Endothelial cell of umbilical vein (primary cell): Measurements from ENCODE around the gene ADAMTS14. TPM values are rescaled to one million over a fixed set of nuclear protein-coding genes. Genes with fewer than 3 reads are reported as not detected.

Experiments used
- BruUV-seq: library from RNA; stranded (reverse); fragments of 400-500 nt; replicated peaks from 2 replicates; lab custom pipeline; 2021; lab: Mats Ljungman, UMichigan
- CTCF ChIA-PET: fragments of 300-600, 350-600 bp; sonication (Branson Sonifier 250); formaldehyde crosslinking; loops from one replicate; lab custom pipeline; 2021; ENCODE audit warnings: antibody characterized with exemption, inconsistent platforms; lab: Charles Lee
- POLR2A ChIA-PET: fragments of 300-600, 350-600 bp; sonication (Branson Sonifier 250); formaldehyde crosslinking; loops from one replicate; lab custom pipeline; 2021; ENCODE audit warnings: antibody characterized with exemption, inconsistent platforms; lab: Charles Lee
- DNase-seq: peaks from one replicate; pipeline ENCODE4 v3.0.0-alpha.2; 2011; ENCODE audit warnings: low read depth, low spot score
- FAIRE-seq: peaks from 2 replicates; lab custom pipeline; 2011; peaks lifted over from hg19 to GRCh38; lab: Jason Lieb, UNC
- H2AFZ ChIP-seq: 2 replicates; pipeline ENCODE4 v1.6.0; 2012; ENCODE audit warnings: low read depth, low read length, control low read depth, inconsistent platforms
- H3K27ac ChIP-seq: 2 replicates; pipeline ENCODE4 v1.5.1; 2011; ENCODE audit warnings: low read depth, mild to moderate bottlenecking, control low read depth, low read length, moderate library complexity; ENCODE audit not compliant: insufficient read depth
- H3K27me3 ChIP-seq, 2 experiments: 2 replicates each; pipeline versions ENCODE4 v1.6.0 to v1.6.1; 2011; ENCODE audit warnings: low read length in 2 of 2, mixed read lengths in 1 of 2; ENCODE audit not compliant: control insufficient read depth in 2 of 2, insufficient read depth in 2 of 2
- H3K36me3 ChIP-seq, 2 experiments: 2 replicates in 1 of 2; 3 replicates in 1 of 2; pipeline ENCODE4 v1.5.1; 2011; ENCODE audit warnings: low read length in 2 of 2, mild to moderate bottlenecking in 1 of 2, moderate library complexity in 1 of 2; ENCODE audit not compliant: control insufficient read depth in 2 of 2, insufficient read depth in 2 of 2; ENCODE audit errors: extremely low read depth in 1 of 2
- H3K4me1 ChIP-seq: 3 replicates; pipeline ENCODE4 v1.5.1; 2011; ENCODE audit warnings: mild to moderate bottlenecking, low read length; ENCODE audit not compliant: control insufficient read depth, insufficient read depth; ENCODE audit errors: extremely low read depth
- H3K4me2 ChIP-seq: 2 replicates; pipeline ENCODE4 v1.6.1; 2011; ENCODE audit warnings: low read length, control low read depth, mixed read lengths; ENCODE audit not compliant: insufficient read depth
- H3K4me3 ChIP-seq, 3 experiments: fragments of 200-600 bp in 1 of 3; sonication (generic), shearing (Covaris generic) in 1 of 3; replicated peaks in 1 of 3; 2 replicates each; pipeline ENCODE4 v1.5.1; 2011 to 2016; ENCODE audit warnings: control low read depth in 3 of 3, low read length in 3 of 3, mild to moderate bottlenecking in 2 of 3, inconsistent platforms in 1 of 3, low read depth in 1 of 3, moderate library complexity in 1 of 3; ENCODE audit not compliant: insufficient read depth in 1 of 3
- H3K79me2 ChIP-seq: 2 replicates; pipeline ENCODE4 v1.6.0; 2012; ENCODE audit warnings: low read length, inconsistent platforms; ENCODE audit not compliant: control insufficient read depth, insufficient read depth
- H3K9ac ChIP-seq: replicated peaks from 2 replicates; pipeline ENCODE3; 2011; ENCODE audit warnings: low read length, control low read depth; ENCODE audit not compliant: insufficient read depth; ENCODE audit errors: extremely low read depth
- H3K9me1 ChIP-seq: replicated peaks from 3 replicates; pipeline ENCODE4 v1.6.0; 2011; ENCODE audit warnings: mild to moderate bottlenecking, low read length; ENCODE audit not compliant: control insufficient read depth, insufficient read depth; ENCODE audit errors: extremely low read depth
- H3K9me3 ChIP-seq: replicated peaks from 2 replicates; pipeline ENCODE4 v1.5.1; 2012; ENCODE audit warnings: low read length, inconsistent platforms; ENCODE audit not compliant: control insufficient read depth, insufficient read depth
- H4K20me1 ChIP-seq: replicated peaks from 2 replicates; pipeline ENCODE3; 2011; ENCODE audit warnings: mild to moderate bottlenecking, low read length; ENCODE audit not compliant: control insufficient read depth, insufficient read depth; ENCODE audit errors: extremely low read depth
- CTCF ChIP-seq, 2 donors: IDR thresholded peaks; 1 replicate in 1 of 2; 2 replicates in 1 of 2; pipeline ENCODE4 v1.5.1; 2011; ENCODE audit warnings: low read length in 2 of 2, mild to moderate bottlenecking in 2 of 2, moderate library complexity in 2 of 2, control low read depth in 1 of 2, inconsistent platforms in 1 of 2, low read depth in 1 of 2; ENCODE audit not compliant: insufficient read depth in 1 of 2; ENCODE audit errors: extremely low read depth in 1 of 2
- EZH2 ChIP-seq: IDR thresholded peaks from 2 replicates; pipeline ENCODE4 v1.6.1; 2012; ENCODE audit warnings: borderline replicate concordance, low read depth, mild to moderate bottlenecking, moderate library complexity, low read length, inconsistent platforms; ENCODE audit not compliant: severe bottlenecking
- FOS ChIP-seq: IDR thresholded peaks from 2 replicates; pipeline ENCODE4 v1.6.1; 2011; ENCODE audit warnings: mild to moderate bottlenecking, low read length, moderate library complexity, borderline replicate concordance; ENCODE audit not compliant: insufficient read depth
- GATA2 ChIP-seq: IDR thresholded peaks from 2 replicates; pipeline ENCODE4 v1.7.0; 2011; ENCODE audit warnings: low read depth, mild to moderate bottlenecking, moderate library complexity, mixed read lengths, low read length; ENCODE audit not compliant: insufficient read length, insufficient read depth
- JUN ChIP-seq: IDR thresholded peaks from 2 replicates; pipeline ENCODE4 v1.6.1; 2011; ENCODE audit warnings: borderline replicate concordance, low read depth; ENCODE audit not compliant: insufficient read length, insufficient read depth
- MAX ChIP-seq: IDR thresholded peaks from 2 replicates; pipeline ENCODE4 v1.6.1; 2011; ENCODE audit not compliant: insufficient read depth, insufficient read length
- MYC ChIP-seq: IDR thresholded peaks from one replicate; pipeline ENCODE4 v1.6.1; 2011; ENCODE audit warnings: mild to moderate bottlenecking, low read depth, low read length
- POLR2A ChIP-seq: IDR thresholded peaks from 2 replicates; pipeline ENCODE4 v1.6.1; 2012; ENCODE audit warnings: low read depth, mild to moderate bottlenecking, control low read depth, low read length
- POLR2AphosphoS5 ChIP-seq: IDR thresholded peaks from 2 replicates; pipeline ENCODE4 v1.6.1; 2012; ENCODE audit warnings: low read depth, mild to moderate bottlenecking, control low read depth, low read length, moderate library complexity; ENCODE audit not compliant: insufficient read depth
- dilution Hi-C: fragments of 300-500 bp; cut with MboI; formaldehyde crosslinking; loops from one replicate; pipeline ENCODE4 v1.15.0; 2019; ENCODE audit warnings: low sequenced_read_pairs; ENCODE audit not compliant: extremely low pct_ligation_motif_present
- intact Hi-C: fragments of 100-400 bp; cut with micrococcal nuclease; formaldehyde crosslinking; loops from one replicate; pipeline ENCODE4 v1.10.0; 2022
- polyA plus RNA-seq, 4 experiments: library from polyadenylated mRNA; depleted of rRNA in 3 of 4; stranded (reverse) in 3 of 4; unstranded in 1 of 4; fragments of >200 nt; gene quantifications; 2 replicates each; pipeline versions ENCODE4 v1.2.1 to v1.2.3, GENCODE V29; 2011 to 2012; ENCODE audit warnings: missing spikeins in 1 of 4
- total RNA-seq: library from RNA; stranded (reverse); gene quantifications from 2 replicates; pipeline ENCODE4 v1.2.3, GENCODE V29; 2021

The ADAMTS14 gene
- total and polyA plus RNA-seq, 2 donors (not counting 3 experiments of a cell fraction or from before 2014, with no cell fraction given) = not detected

- Histone ChIP-seq H4K20me1 (no peaks in the 10 kb centered on the region), H3K9me1 (no peaks in the 10 kb centered on the region), H3K9ac (no peak overlapping the region), H3K9me3 (no peaks in the 10 kb centered on the region), H3K79me2 (no peaks in the 10 kb centered on the region), H3K27ac (no peak overlapping the region), H3K4me1 (no peaks in the 10 kb centered on the region), H3K4me3 (no peak overlapping the region), H3K36me3 (no peaks in the 10 kb centered on the region), H3K4me2 (no peak overlapping the region), H3K27me3 (peaks cover 0 to 2% of the 10 kb centered on the region in 2 experiments), H2AFZ (no peak overlapping the region)
- ChIA-PET POLR2A (no interaction called here), CTCF (no interaction called here)
- FAIRE-seq (no peak), DNase-seq (no peak)
- intact Hi-C loops = no loop called here
- TF ChIP-seq JUN = no peak
- no peak for TF ChIP-seq FOS
- TF ChIP-seq EZH2 = no peak
- no peak for TF ChIP-seq MYC
- TF ChIP-seq GATA2 = no peak
- no peak for TF ChIP-seq POLR2A
- no peak for TF ChIP-seq CTCF (IDR thresholded peaks at IDR 0.05; ENCODE audit: extremely low read depth in 1 of 2, insufficient read depth in 1 of 2, low read depth in 1 of 2, low read length in 2 of 2)
- no peak for TF ChIP-seq MAX
- no peak for TF ChIP-seq POLR2AphosphoS5
- dilution Hi-C loops = no loop called here
- no TSS peak for BruUV-seq
These were observed 18.3 kb downstream of the ADAMTS14 start for GRCh38 chr10:70690589-70690988.
